NCI-H1092 treated with DMSO at 0.1 percent for 48 hours (cell line): ENCODE results near the gene UCN2.
"Not testable (repeated sequence)": the region's sequence is repeated elsewhere in the genome, so short reads cannot be mapped to it uniquely, and the experiment has no call there.

ENCODE experiments used
- DNase-seq: peaks from one replicate; lab custom pipeline; 2025; lab: John Stamatoyannopoulos, UW

Gene UCN2

GRCh38 chr3:48561045-48561736 lies 2.4 kb downstream of the UCN2 start:
- no peak for DNase-seq

DNA sequence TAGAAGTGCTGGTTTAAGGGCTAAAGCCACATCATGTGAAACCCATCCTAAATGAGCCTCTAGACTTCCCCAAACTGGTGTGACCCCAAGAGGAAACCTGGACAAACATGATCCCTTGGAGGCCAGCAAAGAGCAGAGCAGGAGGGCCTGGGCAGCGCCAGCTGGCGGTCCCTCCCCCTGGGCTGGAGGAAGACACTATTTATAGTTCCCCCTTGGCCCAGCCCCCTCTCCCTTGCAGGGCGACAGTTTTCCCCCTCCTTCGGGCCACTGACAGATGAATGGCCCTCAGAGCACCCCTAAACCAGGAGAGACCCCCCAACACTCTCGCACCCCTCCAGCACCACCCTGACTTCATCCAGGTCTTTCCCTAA lies 2.9 kb downstream of the UCN2 start:
- DNase-seq = no peak

- DNase-seq = no peak
Measured at GRCh38 chr3:48558493-48559134, 5.0 kb downstream of the UCN2 start.

GRCh38 chr3:48556796-48557626 lies 6.6 kb downstream of the UCN2 start, which contains the start of gene PFKFB4:
Gene PFKFB4, minus strand, starts transcription at chr3:48556803. Its CDS starts 26 bp downstream, at chr3:48556777.
- DNase-seq = peak; percentile 97

DNA sequence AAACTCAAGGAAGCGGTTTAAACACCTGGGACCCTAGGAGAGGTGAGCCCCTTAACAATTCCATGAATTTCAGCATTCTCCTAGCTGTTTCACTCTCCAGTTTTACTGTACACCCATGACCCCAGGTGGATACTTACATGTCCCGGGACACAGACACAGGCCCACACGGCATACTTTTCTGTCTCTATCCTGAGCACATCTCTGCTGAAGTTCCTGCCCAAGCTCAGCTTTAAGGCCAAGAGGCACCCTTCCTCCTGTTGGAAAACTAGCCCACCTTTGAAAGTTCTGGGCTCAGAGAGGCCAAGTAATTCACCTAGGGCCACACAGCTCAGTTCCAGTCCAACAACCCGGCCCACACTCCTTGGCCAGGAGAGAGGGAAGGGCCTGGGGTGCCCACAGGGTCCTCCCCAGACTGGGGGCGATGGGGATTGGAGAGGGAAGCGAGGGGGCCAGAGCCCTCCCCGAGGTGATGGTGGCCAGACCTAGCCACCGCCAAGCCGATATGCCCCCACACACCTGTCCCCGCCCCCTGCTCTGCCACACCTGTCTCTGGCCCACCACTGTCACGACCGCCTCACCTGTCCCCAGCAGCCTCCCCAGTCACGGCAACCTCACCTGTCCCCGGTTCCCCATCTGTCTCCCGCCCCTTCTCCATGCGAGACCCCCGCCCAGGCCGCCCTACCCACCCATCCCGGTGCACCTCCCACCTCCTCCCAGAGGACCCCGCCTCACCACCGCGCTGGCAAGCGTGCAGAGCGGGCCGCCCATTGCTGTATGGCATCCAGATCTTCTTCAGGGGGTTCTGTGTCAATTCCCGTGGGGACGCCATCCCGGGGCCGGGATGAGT lies 7.4 kb downstream of the UCN2 start:
- no peak for DNase-seq

DNA sequence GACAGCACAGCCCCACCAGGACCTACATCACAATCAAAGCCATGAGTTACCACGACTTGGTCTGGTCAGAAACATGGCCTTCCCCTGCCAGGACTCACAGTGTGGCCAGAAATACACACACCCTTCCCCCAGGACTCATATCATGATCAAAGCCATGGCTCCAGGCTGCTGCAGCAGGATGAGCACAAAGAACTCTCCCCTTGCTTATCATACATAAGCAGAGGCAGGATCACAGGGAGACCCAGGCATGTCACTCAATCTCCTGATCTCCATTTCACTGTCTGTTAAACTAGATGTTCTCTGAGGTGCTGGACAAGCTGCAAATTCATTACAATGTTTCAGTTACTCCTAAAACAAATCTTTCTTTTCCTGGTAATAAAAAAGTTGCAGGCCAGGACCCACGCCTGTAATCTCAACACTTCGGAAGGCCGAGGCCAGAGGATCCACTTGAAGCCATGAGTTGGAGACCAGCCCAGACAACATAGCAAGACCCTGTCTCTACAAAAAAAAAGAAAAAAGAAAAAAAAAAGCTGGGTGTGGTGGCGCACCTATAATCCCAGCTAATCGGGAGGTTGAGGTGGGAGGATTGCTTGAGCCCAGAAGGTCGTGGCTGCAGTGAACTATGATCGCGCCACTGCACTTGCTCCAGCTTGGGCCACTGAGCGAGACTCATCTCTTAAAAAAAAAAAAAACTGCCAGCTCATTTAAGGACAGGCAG lies 8.2 kb downstream of the UCN2 start:
- DNase-seq = no peak

GRCh38 chr3:48553886-48554845 lies 9.4 kb downstream of the UCN2 start:
- no peak for DNase-seq

GRCh38 chr3:48553361-48553760 lies 10.2 kb downstream of the UCN2 start:
- DNase-seq = no peak

DNA sequence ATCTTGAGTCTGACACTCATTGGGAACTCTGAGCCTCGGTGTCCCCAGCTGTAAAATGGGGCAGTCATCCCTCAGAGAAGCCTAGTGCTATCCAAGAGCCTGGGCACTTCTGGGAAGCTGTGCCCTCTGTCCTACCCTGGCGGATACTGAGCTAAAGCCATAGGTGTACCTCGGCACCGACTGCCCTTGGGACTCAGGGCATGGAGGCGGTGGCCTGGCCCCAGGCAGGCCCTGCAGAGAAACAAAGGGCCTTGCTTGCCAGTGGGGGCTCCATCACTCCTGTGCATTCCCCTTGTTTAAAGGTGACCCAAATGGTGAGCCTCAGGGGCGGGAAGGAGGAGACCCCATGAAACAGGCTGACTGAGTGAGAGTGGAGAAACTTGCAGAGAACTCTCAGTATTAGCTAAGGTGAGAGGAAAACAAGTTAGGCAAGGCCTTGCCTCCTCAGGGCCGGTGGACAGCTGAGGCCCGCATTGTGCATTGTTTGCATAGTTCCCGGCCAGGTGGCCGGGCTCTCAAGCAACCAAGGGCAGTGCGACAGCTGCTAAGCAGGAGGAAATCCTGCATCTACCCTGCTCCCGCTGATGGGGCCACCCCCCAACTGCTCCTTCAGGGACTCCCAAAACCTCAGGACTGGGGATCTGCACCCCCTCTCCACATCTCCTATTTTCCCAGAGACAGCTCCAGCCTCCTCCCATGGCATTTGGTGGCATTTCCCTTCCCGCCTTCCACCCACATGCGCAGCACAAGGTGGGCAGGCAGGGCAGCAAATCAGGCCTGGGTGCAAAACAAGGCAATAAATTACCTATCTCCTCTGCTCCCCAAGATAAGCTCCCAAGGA lies 11.2 kb downstream of the UCN2 start:
- DNase-seq = no peak

DNA sequence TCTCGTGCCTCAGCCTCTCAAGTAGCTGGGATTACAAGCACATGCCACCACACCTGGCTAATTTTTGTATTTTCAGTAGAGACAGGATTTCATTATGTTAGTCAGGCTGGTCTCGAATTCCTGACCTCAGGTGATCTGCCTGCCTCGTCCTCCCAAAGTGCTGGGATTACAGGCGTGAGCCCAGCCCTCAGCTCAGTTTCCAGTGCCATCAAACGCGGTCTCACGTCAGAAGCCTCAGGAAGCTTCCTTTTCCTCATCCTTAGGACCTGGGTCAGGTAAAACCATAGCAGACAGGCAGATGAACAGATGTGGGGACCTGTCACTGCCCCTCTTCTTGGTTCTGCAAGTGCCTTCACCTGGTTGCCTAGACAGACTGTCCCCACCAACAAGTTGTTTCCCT lies 11.9 kb downstream of the UCN2 start:
- DNase-seq = not testable (repeated sequence)

- peak; percentile 60 for DNase-seq
Measured at GRCh38 chr3:48548729-48549705, 14.6 kb downstream of the UCN2 start.

GRCh38 chr3:48548126-48548525 lies 15.5 kb downstream of the UCN2 start:
- DNase-seq = no peak

GRCh38 chr3:48546203-48546829 lies 17.3 kb downstream of the UCN2 start:
- no peak for DNase-seq

DNA sequence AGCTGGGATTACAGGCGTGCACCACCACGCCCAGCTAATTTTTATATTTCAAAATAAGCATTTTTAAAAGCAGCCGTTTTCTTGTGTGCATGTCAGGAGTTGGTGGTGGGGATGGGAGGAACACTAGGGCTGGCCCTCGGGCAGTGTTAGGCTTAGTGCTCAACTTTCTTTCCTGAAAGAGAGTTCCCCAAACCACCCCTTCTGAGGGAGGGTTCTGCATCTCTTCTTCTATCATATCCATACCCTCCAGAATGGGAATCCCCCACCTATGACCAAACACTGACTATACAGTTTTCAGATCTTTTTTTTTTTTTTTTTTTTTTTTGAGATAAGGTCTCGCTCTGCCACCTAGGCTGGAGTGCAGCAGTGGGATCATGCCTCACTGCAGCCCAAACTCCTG lies 19.4 kb downstream of the UCN2 start:
- DNase-seq = no peak

- no peak for DNase-seq
Measured at GRCh38 chr3:48543271-48543866, 20.2 kb downstream of the UCN2 start.

DNA sequence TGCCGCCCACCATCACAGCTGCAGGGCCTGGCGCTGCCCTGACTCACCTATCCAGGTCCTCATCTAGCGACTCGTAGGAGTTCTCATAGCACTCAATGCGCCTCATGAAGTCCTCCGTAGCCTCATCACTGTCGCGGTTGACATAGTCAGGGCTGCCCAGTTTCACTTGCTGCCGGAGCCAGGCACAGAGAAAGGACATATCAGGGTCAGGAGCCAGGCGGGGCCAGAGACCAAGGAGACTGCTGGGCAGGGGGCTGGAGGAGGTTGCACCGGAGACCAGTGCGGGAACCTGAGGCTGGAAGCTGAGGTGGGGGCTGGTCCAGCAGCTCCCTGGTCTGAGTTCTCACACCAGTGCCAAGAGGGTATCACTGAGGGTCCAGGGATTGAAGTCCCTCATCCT lies 25.1 kb downstream of the UCN2 start:
- DNase-seq = no peak

DNA sequence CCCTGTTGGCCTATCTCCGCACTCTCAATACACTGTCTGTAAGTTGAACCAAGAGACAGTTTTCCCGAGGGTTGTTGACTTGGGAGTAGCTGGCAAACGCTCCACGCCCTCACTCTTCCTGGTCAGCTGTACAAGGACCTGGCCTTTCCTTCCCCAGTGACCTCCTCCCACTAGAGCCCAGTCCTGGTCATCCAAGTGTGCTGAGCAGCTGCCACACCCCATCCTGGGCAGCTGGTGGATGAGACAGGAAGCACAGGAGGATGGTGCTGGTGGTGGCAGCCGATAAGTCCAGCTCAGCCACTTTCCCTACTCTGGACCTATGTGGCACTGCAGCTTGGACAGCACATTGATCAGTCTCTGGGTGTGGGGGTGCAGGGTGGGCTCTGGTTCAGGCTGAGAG lies 26.8 kb downstream of the UCN2 start:
- DNase-seq = no peak
